ENCODE measurements around the gene CCDC197. TPM values are rescaled to one million over a fixed set of nuclear protein-coding genes. Genes with fewer than 3 reads are reported as not detected.

CCDC197 gene
- total and polyA plus RNA-seq, 9 donors, result not detected

DNA sequence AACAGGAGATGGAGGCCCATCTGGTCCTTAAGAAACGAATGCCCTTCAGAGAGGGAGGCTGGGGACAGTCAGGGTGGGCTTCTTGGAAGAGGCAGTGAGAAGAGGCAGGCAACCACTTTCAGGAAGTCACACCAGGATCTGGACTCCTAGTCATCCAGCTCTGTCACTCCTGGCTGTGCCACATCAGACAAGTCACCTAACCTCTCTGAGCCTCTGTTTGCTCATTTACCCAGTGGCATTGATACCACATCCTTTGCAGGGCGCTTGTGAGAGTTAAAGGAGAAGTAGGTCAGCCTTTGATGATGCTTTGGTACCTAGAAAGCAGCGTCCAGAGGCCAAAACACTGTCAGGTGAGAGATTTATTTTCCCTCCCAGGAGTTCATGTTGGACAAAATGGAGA lies 11.1 kb downstream of the CCDC197 start:
- WGBS, 3 donors, result 70 to 73% (median 72%) methylated on average over 3 of the region's 3 CpGs
- DNase-seq, result no peak
- Histone ChIP-seq H3K4me1 (ENCODE audit: insufficient read depth) (no peaks in the 10 kb centered on the region), H3K36me3 (no peaks in the 10 kb centered on the region), H3K4me3 (no peak overlapping the region), H3K27ac (no peak overlapping the region), H3K27me3 (no peaks in the 10 kb centered on the region), H3K9me3 (no peaks in the 10 kb centered on the region)
- intact Hi-C loops (cut with DNase I), result no loop called here
- TF ChIP-seq, protein P1, sequence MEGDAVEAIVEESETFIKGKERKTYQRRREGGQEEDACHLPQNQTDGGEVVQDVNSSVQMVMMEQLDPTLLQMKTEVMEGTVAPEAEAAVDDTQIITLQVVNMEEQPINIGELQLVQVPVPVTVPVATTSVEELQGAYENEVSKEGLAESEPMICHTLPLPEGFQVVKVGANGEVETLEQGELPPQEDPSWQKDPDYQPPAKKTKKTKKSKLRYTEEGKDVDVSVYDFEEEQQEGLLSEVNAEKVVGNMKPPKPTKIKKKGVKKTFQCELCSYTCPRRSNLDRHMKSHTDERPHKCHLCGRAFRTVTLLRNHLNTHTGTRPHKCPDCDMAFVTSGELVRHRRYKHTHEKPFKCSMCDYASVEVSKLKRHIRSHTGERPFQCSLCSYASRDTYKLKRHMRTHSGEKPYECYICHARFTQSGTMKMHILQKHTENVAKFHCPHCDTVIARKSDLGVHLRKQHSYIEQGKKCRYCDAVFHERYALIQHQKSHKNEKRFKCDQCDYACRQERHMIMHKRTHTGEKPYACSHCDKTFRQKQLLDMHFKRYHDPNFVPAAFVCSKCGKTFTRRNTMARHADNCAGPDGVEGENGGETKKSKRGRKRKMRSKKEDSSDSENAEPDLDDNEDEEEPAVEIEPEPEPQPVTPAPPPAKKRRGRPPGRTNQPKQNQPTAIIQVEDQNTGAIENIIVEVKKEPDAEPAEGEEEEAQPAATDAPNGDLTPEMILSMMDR (IDR thresholded peaks at IDR 0.05), result no peak
- TF ChIP-seq POLR2A (IDR thresholded peaks at IDR 0.05), result no peak
- TF ChIP-seq EP300 (IDR thresholded peaks at IDR 0.05), result no peak

DNA sequence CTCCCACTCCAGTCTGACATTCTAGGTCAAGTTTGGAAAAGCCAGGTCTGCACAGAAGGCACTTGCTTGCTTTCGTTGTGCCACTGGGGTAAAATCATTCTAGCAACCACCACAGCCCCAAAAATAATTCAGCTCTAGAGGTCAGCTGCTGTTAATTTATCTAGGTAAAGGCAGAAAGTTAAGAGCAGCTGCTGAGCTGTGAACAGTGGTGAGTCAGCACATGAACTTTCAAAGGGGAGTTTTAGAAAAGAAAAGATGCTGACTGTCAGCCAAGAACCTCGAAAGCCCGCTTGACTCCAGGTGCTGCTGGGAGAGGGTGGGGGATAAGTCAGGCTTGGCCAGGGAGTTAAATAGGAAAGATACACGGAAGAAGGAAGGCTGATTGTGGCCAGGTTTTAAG lies 12.7 kb downstream of the CCDC197 start:
- no peak overlapping the region for H3K27ac ChIP-seq
- no peaks in the 10 kb centered on the region for H3K4me1 ChIP-seq (ENCODE audit: insufficient read depth)
- 4 to 18% (median 5%) methylated on average over 4 of the region's 4 CpGs for whole genome bisulfite sequencing, 3 donors
- no peaks in the 10 kb centered on the region for H3K27me3 ChIP-seq
- DNase-seq, result no peak
- TF ChIP-seq POLR2A (IDR thresholded peaks at IDR 0.05) (no peak), EP300 (IDR thresholded peaks at IDR 0.05) (no peak)
- TF ChIP-seq, protein P1 (IDR thresholded peaks at IDR 0.05), result no peak
- intact Hi-C loops (cut with DNase I), result no loop called here
- H3K9me3 ChIP-seq, result no peaks in the 10 kb centered on the region
- no peak overlapping the region for H3K4me3 ChIP-seq
- no peaks in the 10 kb centered on the region for H3K36me3 ChIP-seq

DNA sequence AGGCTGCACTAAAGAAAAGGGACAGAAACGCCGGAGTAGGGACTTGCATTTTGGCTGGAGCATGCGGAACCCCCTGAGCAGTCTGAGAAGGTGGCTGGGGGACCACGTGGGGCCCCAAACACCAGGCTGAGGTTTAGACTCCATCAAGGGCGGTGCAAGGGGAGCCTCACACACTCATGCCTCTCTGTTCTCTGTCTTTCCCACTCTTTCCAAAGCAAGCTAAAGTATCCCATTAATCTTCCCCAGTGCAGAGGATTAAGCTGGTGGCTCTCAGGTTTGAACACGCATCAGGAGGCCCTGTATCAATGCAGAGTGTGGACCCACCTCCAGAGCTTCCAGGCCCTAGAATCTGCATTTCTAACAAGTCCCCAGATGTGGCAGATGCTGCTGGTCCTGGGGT lies 13.5 kb downstream of the CCDC197 start:
- H3K27me3 ChIP-seq, result no peaks in the 10 kb centered on the region
- 87 to 89% (median 87%) methylated on average over 6 of the region's 6 CpGs for WGBS, 3 donors
- H3K36me3 ChIP-seq, result no peaks in the 10 kb centered on the region
- TF ChIP-seq, protein P1 (IDR thresholded peaks at IDR 0.05), result no peak
- TF ChIP-seq EP300 (IDR thresholded peaks at IDR 0.05) (no peak), POLR2A (IDR thresholded peaks at IDR 0.05) (no peak)
- H3K4me1 ChIP-seq (ENCODE audit: insufficient read depth), result no peaks in the 10 kb centered on the region
- no peak overlapping the region for H3K27ac ChIP-seq
- DNase-seq, result no peak
- H3K9me3 ChIP-seq, result no peaks in the 10 kb centered on the region
- no peak overlapping the region for H3K4me3 ChIP-seq
- intact Hi-C loops (cut with DNase I), result no loop called here

DNA sequence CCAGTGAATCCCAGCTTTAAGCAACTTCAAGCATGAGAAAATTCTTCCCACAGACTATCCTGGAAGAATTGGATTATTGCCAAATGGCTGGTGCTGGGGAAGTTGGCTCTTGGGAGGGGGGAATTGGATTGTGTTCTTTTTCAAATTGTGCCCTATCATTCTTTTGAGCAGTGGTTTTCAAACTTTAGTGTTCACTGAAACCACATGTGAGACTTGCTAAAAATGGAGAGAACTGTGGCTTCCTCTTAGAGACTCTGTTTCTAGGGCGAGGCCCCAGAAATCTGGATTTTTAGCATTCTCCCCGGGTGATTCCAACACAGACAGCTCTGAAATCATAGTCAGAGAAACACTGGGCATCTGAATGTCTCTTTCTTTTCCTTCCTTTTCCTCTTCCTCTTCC lies 14.7 kb downstream of the CCDC197 start:
- Histone ChIP-seq H3K4me3 (no peak overlapping the region), H3K27me3 (no peaks in the 10 kb centered on the region), H3K36me3 (no peaks in the 10 kb centered on the region), H3K4me1 (ENCODE audit: insufficient read depth) (no peaks in the 10 kb centered on the region), H3K9me3 (no peaks in the 10 kb centered on the region), H3K27ac (no peak overlapping the region)
- intact Hi-C loops (cut with DNase I), result no loop called here
- no peak for DNase-seq
- WGBS, 3 donors, result 37 to 50% (median 41%) methylated on average over 2 of the region's 2 CpGs
- no peak for TF ChIP-seq EP300 (IDR thresholded peaks at IDR 0.05)
- TF ChIP-seq, protein P1 (IDR thresholded peaks at IDR 0.05), result no peak
- TF ChIP-seq POLR2A (IDR thresholded peaks at IDR 0.05), result no peak

DNA sequence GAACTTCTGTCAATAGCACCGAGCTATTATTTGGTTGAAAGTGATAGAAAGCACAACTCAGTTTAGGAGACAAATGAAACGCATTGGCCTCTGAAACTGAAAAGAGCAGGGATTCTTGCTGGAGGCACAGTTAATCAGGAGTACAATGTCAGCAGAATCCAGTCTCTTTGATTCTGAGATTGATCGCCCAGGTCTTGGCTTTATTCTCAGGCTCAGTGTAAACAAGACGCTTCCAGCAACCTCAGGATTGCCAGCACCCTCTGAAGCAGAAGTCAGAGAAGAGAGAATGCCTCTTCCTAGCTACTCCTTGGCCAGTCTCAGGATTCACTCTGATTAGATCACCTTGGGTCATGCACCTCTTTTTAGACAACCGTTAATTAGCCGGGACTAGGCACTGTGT lies 17.3 kb downstream of the CCDC197 start:
- no peaks in the 10 kb centered on the region for H3K27me3 ChIP-seq
- intact Hi-C loops (cut with DNase I), result no loop called here
- WGBS, 3 donors, result 57 to 74% (median 68%) methylated on average over 6 of the region's 6 CpGs

More for the DNA sequence above, 17.3 kb downstream of the CCDC197 start:
- Histone ChIP-seq H3K27ac (no peak overlapping the region), H3K4me3 (no peak overlapping the region), H3K9me3 (no peaks in the 10 kb centered on the region), H3K36me3 (no peaks in the 10 kb centered on the region), H3K4me1 (ENCODE audit: insufficient read depth) (no peaks in the 10 kb centered on the region)
- no peak for TF ChIP-seq EP300 (IDR thresholded peaks at IDR 0.05)
- no peak for TF ChIP-seq POLR2A (IDR thresholded peaks at IDR 0.05)
- TF ChIP-seq, protein P1 (IDR thresholded peaks at IDR 0.05), result no peak
- no peak for DNase-seq

All from ovary (tissue), 9 donors.